Osteocyte (in vitro differentiated cells): ENCODE measurements around the gene TMEM144. TPM values are rescaled to one million over a fixed set of nuclear protein-coding genes. Genes with fewer than 3 reads are reported as not detected.

Experiments used
- DNase-seq: peaks from one replicate; pipeline ENCODE4 v3.0.0; 2021; ENCODE audit warnings: mixed read lengths; ENCODE audit not compliant: unreplicated experiment; ENCODE audit errors: extremely low spot score
- H3K27ac Mint-ChIP-seq: one replicate; pipeline ENCODE4 v1.8.0; 2021; ENCODE audit warnings: mild to moderate bottlenecking, mixed read lengths; ENCODE audit not compliant: unreplicated experiment
- H3K27me3 Mint-ChIP-seq: one replicate; pipeline ENCODE4 v1.8.0; 2021; ENCODE audit warnings: mixed read lengths; ENCODE audit not compliant: unreplicated experiment
- H3K36me3 Mint-ChIP-seq: one replicate; pipeline ENCODE4 v1.8.0; 2021; ENCODE audit warnings: mixed read lengths; ENCODE audit not compliant: unreplicated experiment
- H3K4me1 Mint-ChIP-seq: one replicate; pipeline ENCODE4 v1.8.0; 2021; ENCODE audit warnings: mixed read lengths; ENCODE audit not compliant: unreplicated experiment
- H3K4me3 Mint-ChIP-seq: one replicate; pipeline ENCODE4 v1.8.0; 2021; ENCODE audit warnings: mild to moderate bottlenecking, moderate library complexity, mixed read lengths; ENCODE audit not compliant: unreplicated experiment
- H3K9me3 Mint-ChIP-seq: one replicate; pipeline ENCODE4 v1.8.0; 2021; ENCODE audit warnings: mixed read lengths; ENCODE audit not compliant: unreplicated experiment
- CTCF ChIP-seq: fragments of 200-600 bp; sonication (generic); IDR thresholded peaks from 2 replicates; pipeline ENCODE4 v1.5.0; 2021; ENCODE audit warnings: antibody characterized with exemption, mild to moderate bottlenecking, moderate library complexity
- total RNA-seq: library from RNA; stranded (reverse); gene quantifications from 2 replicates; pipeline ENCODE4 v1.2.1, GENCODE V29; 2021

TMEM144 gene
- total RNA-seq, 1 donor from 2014 or later: 1.7 TPM

GRCh38 chr4:158282252-158282651 lies 72.0 kb downstream of the TMEM144 start:
- DNase-seq: no peak
- Mint-ChIP-seq H3K4me1 (peaks cover 9% of the 10 kb centered on the region), H3K27me3 (no peaks in the 10 kb centered on the region), H3K27ac (peak overlapping the region; percentile 29), H3K4me3 (no peak overlapping the region), H3K9me3 (no peaks in the 10 kb centered on the region), H3K36me3 (no peaks in the 10 kb centered on the region)
- no peak for TF ChIP-seq CTCF

- no peak for DNase-seq
- TF ChIP-seq CTCF: no peak
- Mint-ChIP-seq H3K36me3 (no peaks in the 10 kb centered on the region), H3K9me3 (no peaks in the 10 kb centered on the region), H3K27ac (no peak overlapping the region), H3K4me1 (peaks cover 6% of the 10 kb centered on the region), H3K27me3 (no peaks in the 10 kb centered on the region), H3K4me3 (no peak overlapping the region)
Observed at GRCh38 chr4:158285429-158286216, 75.3 kb downstream of the TMEM144 start.

GRCh38 chr4:158290912-158291311 lies 80.6 kb downstream of the TMEM144 start:
- H3K4me1 Mint-ChIP-seq: no peaks in the 10 kb centered on the region
- H3K36me3 Mint-ChIP-seq: peaks cover 2% of the 10 kb centered on the region
- H3K27ac Mint-ChIP-seq: no peak overlapping the region
- DNase-seq: no peak
- H3K4me3 Mint-ChIP-seq: no peak overlapping the region
- TF ChIP-seq CTCF: no peak
- peaks cover 3% of the 10 kb centered on the region for H3K9me3 Mint-ChIP-seq
- H3K27me3 Mint-ChIP-seq: no peaks in the 10 kb centered on the region

GRCh38 chr4:158291334-158292055 lies 81.2 kb downstream of the TMEM144 start:
- H3K27ac Mint-ChIP-seq: no peak overlapping the region
- no peak for DNase-seq
- H3K36me3 Mint-ChIP-seq: peaks cover 2% of the 10 kb centered on the region
- no peaks in the 10 kb centered on the region for H3K27me3 Mint-ChIP-seq
- TF ChIP-seq CTCF: no peak
- peaks cover 3% of the 10 kb centered on the region for H3K9me3 Mint-ChIP-seq
- no peaks in the 10 kb centered on the region for H3K4me1 Mint-ChIP-seq
- H3K4me3 Mint-ChIP-seq: no peak overlapping the region

GRCh38 chr4:158292156-158292555 lies 81.9 kb downstream of the TMEM144 start:
- Mint-ChIP-seq H3K4me1 (no peaks in the 10 kb centered on the region), H3K36me3 (peaks cover 2% of the 10 kb centered on the region), H3K27me3 (no peaks in the 10 kb centered on the region), H3K4me3 (no peak overlapping the region), H3K9me3 (peaks cover 3% of the 10 kb centered on the region), H3K27ac (no peak overlapping the region)
- no peak for TF ChIP-seq CTCF
- no peak for DNase-seq
